ENCODE measurements around the gene ACP7.

GRCh38 chr19:39110263-39110967, 26.2 kb downstream of the ACP7 start:
- no peak for TF ChIP-seq POLR2A (IDR thresholded peaks at IDR 0.05; ENCODE audit: low read length)
- no peak for TF ChIP-seq GATA1 (IDR thresholded peaks at IDR 0.05; ENCODE audit: low read depth, low read length)

All from erythroblast (primary cell).